Right lobe of liver (tissue), 4 donors: ENCODE results near the gene ADARB2.

ENCODE experiments used
- CTCF ChIP-seq, 4 donors: fragments of 200-600 bp in 3 of 4; fragments of 450-650 bp in 1 of 4; IDR thresholded peaks; one replicate each; pipeline versions ENCODE4 v1.5.1 to v1.8.0; 2016 to 2022; ENCODE audit warnings: antibody characterized with exemption in 4 of 4, mild to moderate bottlenecking in 2 of 4
- POLR2A ChIP-seq: fragments of 450-650 bp; IDR thresholded peaks from one replicate; pipeline ENCODE4 v1.6.1; 2017; ENCODE audit warnings: antibody characterized with exemption, mild to moderate bottlenecking
- donor health status: DM: no; HTN: no; CAD: no.
- donor health status: DM: no; HTN: no; CAD: no.
- donor health status: DM: no; HTN: yes; CAD: no.

- TF ChIP-seq POLR2A: no peak
- TF ChIP-seq CTCF (IDR thresholded peaks at IDR 0.05): no peak
Observed at GRCh38 chr10:1654811-1655356, 82.4 kb downstream of the ADARB2 start.
